GM20431 (cell line): Measurements from ENCODE around the gene NSD1.

Source experiments
- in situ Hi-C: fragments of 300-500 bp; cut with MseI, MboI; formaldehyde crosslinking; loops from one replicate; pipeline ENCODE4 v1.15.0; 2020; ENCODE audit warnings: low sequenced_read_pairs; ENCODE audit not compliant: unreplicated experiment

Gene NSD1

DNA sequence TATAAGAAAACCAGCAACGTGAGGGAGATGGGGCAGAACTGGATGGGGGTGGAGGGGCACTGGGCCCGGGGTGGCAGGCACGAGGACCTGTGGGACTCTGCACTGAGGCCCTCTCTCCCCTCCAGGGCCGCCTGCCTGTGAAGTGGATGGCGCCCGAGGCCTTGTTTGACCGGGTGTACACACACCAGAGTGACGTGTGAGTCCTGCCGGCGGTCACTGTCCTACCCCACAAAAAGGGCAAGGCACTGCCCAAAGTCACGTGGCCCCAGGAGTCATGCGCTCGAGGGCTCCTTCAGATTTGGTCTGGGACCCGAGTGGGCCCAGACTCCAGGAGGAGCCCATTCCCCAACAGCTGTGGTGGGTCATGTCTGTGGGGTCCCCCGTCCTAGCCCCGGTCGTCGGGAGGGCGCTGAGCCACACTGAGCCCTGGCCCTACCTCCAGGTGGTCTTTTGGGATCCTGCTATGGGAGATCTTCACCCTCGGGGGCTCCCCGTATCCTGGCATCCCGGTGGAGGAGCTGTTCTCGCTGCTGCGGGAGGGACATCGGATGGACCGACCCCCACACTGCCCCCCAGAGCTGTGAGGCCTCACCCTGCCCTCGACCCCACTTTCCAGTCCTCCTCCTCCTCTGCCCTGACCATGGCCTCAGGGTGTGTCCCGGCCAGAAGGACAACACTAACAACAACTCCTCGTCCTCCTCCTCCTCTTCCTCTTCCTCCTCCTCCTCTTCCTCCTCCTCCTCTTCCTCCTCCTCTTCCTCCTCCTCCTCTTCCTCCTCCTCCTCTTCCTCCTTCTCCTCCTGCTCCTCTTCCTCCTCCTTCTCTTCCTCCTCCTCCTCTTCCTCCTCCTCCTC is 37.2 kb upstream of the NSD1 start:
- in situ Hi-C loops = no loop called here

GRCh38 chr5:177097016-177097985 is 36.3 kb upstream of the NSD1 start:
- in situ Hi-C loops = no loop called here

GRCh38 chr5:177098120-177098469 is 35.5 kb upstream of the NSD1 start:
- in situ Hi-C loops = no loop called here

GRCh38 chr5:177098470-177099141 is 35.0 kb upstream of the NSD1 start:
- in situ Hi-C loops = no loop called here

GRCh38 chr5:177099422-177100093 is 34.0 kb upstream of the NSD1 start:
- in situ Hi-C loops = loop anchor here (25.0 kb wide), 1 partner anchor 437 kb away; no protein-coding TSS in a partner anchor

DNA sequence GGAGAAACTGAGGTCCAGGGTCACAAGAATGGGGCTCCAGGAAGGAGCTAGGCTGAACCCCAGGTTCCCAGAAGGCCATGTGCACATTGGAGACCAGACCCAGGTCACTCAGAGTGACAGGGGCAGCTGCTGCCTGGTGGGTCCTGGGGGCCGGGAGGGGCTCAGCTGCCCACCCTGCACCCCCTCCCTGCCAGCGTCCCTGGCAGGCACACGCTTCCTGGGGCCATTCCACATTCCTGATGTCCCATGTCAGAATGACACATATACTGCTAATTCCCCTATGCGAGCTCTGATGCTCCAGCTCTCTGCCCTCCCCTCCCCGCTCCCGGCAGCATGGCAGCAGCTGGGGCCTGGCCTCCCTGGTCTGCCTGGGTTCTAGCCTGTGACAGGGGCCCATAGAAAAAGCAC is 32.9 kb upstream of the NSD1 start:
- in situ Hi-C loops = loop anchor here (25.0 kb wide), 1 partner anchor 438 kb away; no protein-coding TSS in a partner anchor

DNA sequence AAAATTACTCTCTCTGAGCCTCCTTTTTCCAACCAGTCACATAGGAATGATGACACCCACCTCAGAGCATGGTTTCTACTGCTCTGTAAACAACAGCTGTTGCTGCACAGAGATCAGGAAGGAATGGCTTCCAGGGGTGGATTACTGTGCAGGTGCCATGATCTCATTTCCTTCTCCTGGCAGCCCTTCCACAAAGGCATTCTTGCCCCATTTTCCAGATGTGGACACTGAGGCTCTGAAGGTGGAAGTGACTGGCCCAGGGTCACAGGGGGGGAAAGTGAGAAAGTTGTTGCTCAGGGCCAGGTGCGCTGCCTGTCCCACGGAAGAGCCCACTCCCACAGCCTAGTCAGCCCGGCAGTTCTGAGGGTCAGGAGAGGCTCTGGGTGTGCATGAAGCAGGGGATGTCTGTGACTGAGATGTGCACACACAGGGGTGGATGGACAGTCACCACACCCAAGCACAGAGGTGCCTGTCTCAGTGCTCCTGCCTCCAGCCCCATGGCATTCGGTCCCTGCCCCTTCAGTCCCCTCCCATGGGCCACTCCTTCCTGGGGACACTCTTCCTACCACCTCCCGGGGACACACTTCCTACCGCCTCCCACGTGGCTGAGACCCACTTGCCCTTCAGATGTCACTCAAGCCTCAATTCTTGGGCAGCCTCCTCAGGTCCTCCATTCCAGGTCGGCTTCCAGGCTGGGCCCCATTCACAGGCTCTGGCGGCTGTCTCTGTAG is 29.9 kb upstream of the NSD1 start:
- in situ Hi-C loops = loop anchor here (25.0 kb wide), 1 partner anchor 441 kb away; no protein-coding TSS in a partner anchor

DNA sequence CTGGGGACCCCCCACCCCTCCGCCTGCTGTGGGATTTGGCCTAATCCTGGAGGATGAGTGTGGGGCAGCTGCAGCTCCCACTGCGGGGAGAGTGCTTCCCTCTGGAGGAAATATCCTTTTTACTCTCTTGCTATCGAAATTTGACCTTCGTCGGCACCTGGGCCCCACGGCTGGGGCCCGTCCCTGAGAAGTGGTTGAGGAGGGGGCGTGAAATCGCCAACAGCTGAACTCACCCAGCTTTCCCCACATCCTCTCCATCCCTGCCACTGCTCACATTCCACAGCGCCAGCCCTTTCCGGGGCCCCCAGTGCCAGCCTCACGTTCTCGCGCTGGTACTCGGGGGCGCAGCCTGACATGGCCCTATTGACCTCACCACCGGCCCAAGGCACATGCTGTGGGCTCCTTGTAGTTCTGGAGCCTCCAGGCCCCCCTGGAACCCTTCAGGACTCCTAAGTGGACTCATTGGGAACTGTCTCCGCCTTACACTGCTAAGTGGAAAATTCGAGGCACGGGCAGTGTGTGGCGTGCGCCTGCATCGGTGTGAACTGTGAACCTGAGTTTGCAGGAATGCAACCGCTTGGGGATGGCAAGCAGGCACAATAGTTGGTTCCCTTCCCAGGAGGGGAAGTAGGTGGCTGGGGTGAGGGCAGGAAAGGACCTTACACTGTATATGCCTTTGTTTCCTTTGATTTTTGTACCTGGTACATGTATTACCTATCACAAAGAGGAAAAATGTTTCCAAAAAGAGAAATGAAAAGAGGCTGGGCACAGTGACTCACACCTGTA is 27.7 kb upstream of the NSD1 start:
- in situ Hi-C loops = loop anchor here (25.0 kb wide), 1 partner anchor 444 kb away; no protein-coding TSS in a partner anchor

DNA sequence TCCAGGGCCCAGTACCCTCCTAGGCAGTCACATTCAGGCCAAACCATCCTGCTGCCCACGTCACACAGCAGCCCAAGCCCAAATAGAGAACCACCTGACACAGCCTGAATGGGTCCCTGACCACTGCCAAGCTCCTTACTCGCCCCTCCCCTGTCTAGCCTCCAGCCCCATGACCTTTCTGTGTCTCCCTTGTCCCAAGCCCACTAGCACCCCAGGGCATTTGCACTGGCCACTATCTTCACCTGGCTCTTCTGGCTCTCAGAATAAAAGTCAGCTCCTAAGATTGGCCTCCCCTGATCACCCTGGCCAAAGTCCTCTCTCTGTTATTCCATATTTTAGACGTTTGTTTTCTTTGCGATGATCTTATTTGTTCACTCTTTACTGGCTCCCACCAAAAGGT is 26.4 kb upstream of the NSD1 start:
- in situ Hi-C loops = loop anchor here (25.0 kb wide), 1 partner anchor 445 kb away; no protein-coding TSS in a partner anchor

- in situ Hi-C loops = loop anchor here (25.0 kb wide), 1 partner anchor 448 kb away; no protein-coding TSS in a partner anchor
Measured at GRCh38 chr5:177109810-177110209, 23.8 kb upstream of the NSD1 start.

- in situ Hi-C loops = loop anchor here (25.0 kb wide), 1 partner anchor 450 kb away; no protein-coding TSS in a partner anchor
Measured at GRCh38 chr5:177111720-177112394, 21.7 kb upstream of the NSD1 start.

DNA sequence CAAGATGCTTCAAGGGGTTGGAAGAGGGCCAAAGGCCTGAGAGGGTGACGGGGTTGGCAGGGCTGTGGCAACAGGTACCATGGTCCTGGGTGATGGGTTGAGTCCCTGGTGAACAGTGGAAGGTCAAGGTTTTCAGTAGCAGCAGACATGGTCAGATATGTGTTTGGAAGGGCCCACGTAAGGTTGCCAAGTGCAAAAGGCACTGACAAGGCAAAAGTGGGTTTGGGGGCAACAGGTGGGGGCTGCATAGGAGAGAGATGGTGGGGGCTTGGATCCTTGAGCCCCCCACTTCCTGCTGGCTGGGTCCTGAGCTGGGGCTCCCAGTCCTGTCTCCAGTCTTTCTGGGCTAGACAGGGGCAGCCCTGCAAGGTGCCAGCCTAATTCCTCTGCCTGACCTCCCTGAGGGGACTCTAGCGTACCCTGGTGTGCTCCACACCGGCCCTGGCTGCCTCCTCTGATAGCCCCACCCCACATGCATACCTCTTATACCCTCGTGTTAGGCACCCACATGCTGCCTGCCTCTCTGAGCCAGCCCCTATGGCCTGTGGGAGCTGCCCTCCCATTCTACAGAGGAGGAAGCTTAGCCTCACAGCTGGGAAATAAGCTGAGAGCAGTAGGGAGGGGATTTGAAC is 20.9 kb upstream of the NSD1 start:
- in situ Hi-C loops = loop anchor here (25.0 kb wide), 1 partner anchor 450 kb away; no protein-coding TSS in a partner anchor

GRCh38 chr5:177113566-177114424 is 19.8 kb upstream of the NSD1 start:
- in situ Hi-C loops = loop anchor here (25.0 kb wide), 1 partner anchor 451 kb away; no protein-coding TSS in a partner anchor

DNA sequence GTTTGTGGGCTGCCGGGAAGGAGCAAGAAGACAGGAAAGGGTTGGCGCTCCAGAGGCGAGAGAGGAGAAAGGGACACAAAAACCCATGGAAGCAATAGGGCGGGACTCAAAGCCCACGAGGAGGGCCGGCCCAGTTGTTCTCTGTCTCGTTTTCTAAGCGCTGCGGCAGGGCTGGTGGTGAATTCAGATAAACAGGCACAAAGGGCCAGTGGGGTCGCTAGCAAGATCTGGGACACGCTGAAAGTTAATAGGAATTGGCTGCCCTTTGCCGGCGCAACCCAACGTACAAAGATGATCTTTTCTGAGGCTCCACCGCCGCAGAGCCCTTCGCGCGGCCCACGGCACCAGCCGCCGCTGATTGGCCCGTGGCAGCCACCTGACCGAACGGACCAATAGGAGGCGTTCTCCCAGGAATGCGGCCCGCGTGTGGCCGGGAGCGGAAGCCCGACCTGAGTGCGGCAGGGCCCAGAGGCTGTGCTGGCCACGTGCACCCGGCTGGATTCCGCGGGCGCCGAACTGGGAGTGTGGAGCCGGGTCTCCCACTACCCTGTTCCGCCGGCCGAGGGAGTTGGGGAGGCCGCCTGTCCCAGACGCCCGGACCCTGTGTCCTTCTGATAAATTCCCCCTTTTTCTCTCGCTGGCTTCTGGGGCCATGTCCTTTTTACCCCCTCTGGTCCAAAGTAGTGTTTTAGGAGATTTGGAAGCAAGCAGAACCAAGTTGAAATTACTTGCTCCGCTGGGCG is 16.8 kb upstream of the NSD1 start:
- in situ Hi-C loops = loop anchor here (25.0 kb wide), 1 partner anchor 455 kb away; no protein-coding TSS in a partner anchor

DNA sequence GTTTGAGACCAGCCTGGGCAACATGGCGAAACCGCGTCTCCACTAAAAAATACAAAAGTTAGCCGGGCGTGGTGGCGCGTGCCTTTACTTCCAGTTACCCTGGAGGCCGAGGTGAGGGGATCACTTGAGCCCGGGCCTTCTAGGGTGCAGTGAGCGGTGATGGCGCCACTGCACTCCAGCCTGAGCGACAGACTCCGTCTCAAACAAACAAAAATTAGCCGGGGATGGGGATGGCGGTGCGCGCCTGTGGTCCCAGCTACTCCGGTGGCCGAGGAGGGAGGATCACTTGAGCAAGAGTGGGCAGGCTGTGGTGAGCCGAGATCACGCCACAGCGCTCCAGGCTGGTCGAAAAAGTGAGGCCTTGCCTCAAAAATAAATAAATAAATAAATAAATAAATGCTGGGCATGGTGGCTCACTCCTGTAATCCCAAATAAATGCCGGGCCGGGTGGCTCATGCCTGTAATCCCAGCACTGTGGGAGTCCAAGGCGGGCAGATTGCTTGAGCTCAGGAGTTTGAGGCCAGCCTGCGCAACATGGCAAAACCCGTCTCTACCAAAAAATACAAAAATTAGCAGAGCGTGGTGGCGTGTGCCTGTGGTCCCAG is 16.0 kb upstream of the NSD1 start:
- in situ Hi-C loops = loop anchor here (25.0 kb wide), 1 partner anchor 455 kb away; no protein-coding TSS in a partner anchor
